WTC11 (cell line): Measurements from ENCODE around the gene ATP1A4. TPM values are rescaled to one million over a fixed set of nuclear protein-coding genes. Genes with fewer than 3 reads are reported as not detected.

ENCODE experiments used
- ATAC-seq: fragments of 200-7000 bp; cut with Tn5 transposase; 2 replicates; pipeline ENCODE4 v1.10.0; 2021; ENCODE audit warnings: mild to moderate bottlenecking, moderate library complexity
- CTCF ChIA-PET: fragments of 300-600 bp; sonication (Branson Sonifier 250); formaldehyde crosslinking; loops from one replicate; lab custom pipeline; 2021; ENCODE audit warnings: antibody characterized with exemption; lab: Charles Lee
- POLR2A ChIA-PET: fragments of 350-600 bp; sonication (Branson Sonifier 250); formaldehyde crosslinking; loops from one replicate; lab custom pipeline; 2021; ENCODE audit warnings: antibody characterized with exemption; lab: Charles Lee
- DNase-seq: peaks from one replicate; pipeline ENCODE4 v3.0.0; 2021; ENCODE audit warnings: low spot score
- H3K27ac Mint-ChIP-seq: 2 replicates; pipeline ENCODE4 v1.8.0; 2021; ENCODE audit warnings: mixed read lengths
- H3K27me3 Mint-ChIP-seq: 2 replicates; pipeline ENCODE4 v1.8.0; 2021; ENCODE audit warnings: low read depth, mild to moderate bottlenecking, moderate library complexity, mixed read lengths
- H3K36me3 Mint-ChIP-seq: 2 replicates; pipeline ENCODE4 v1.8.0; 2021; ENCODE audit warnings: mixed read lengths
- H3K4me1 Mint-ChIP-seq: 2 replicates; pipeline ENCODE4 v1.8.0; 2022; ENCODE audit warnings: mixed read lengths
- H3K4me3 Mint-ChIP-seq: 2 replicates; pipeline ENCODE4 v1.8.0; 2021; ENCODE audit warnings: mild to moderate bottlenecking, moderate library complexity, mixed read lengths
- H3K9me3 Mint-ChIP-seq: 2 replicates; pipeline ENCODE4 v1.8.0; 2021; ENCODE audit warnings: mixed read lengths
- CREM ChIP-seq: sonication (generic); formaldehyde crosslinking; IDR thresholded peaks from 2 replicates; pipeline ENCODE4 v1.8.1; 2022; ENCODE audit warnings: mild to moderate bottlenecking, missing genetic modification reagents, moderate library complexity
- ERG ChIP-seq: fragments of 250-450 bp; sonication (Bioruptor Pico); IDR thresholded peaks from 2 replicates; pipeline ENCODE4 v1.8.0; 2021; ENCODE audit warnings: mild to moderate bottlenecking
- FOXJ3 ChIP-seq: sonication (generic); formaldehyde crosslinking; IDR thresholded peaks from 2 replicates; pipeline ENCODE4 v1.9.0; 2021; ENCODE audit warnings: missing genetic modification reagents, mild to moderate bottlenecking, borderline replicate concordance
- GABPB1 ChIP-seq: sonication (generic); formaldehyde crosslinking; IDR thresholded peaks from 2 replicates; pipeline ENCODE4 v1.8.1; 2023; ENCODE audit warnings: mild to moderate bottlenecking, missing genetic modification reagents
- GTF2I ChIP-seq: fragments of 250-450 bp; sonication (Bioruptor Pico); conservative IDR thresholded peaks from 2 replicates; pipeline ENCODE4 v1.4.0; 2021; ENCODE audit warnings: mild to moderate bottlenecking
- IRF1 ChIP-seq: sonication (generic); formaldehyde crosslinking; IDR thresholded peaks from 2 replicates; pipeline ENCODE4 v1.8.0; 2023; ENCODE audit warnings: missing genetic modification reagents
- NFE2L1 ChIP-seq: sonication (generic); formaldehyde crosslinking; IDR thresholded peaks from 2 replicates; pipeline ENCODE4 v1.8.1; 2023; ENCODE audit warnings: missing genetic modification reagents
- NR1H2 ChIP-seq: sonication (generic); formaldehyde crosslinking; IDR thresholded peaks from 2 replicates; pipeline ENCODE4 v1.9.0; 2021; ENCODE audit warnings: mild to moderate bottlenecking, moderate library complexity, missing genetic modification reagents
- SMAD3 ChIP-seq: sonication (generic); formaldehyde crosslinking; IDR thresholded peaks from 2 replicates; pipeline ENCODE4 v1.8.0; 2022; ENCODE audit warnings: missing genetic modification reagents, mild to moderate bottlenecking, borderline replicate concordance
- TEAD4 ChIP-seq: sonication (generic); formaldehyde crosslinking; IDR thresholded peaks from 2 replicates; pipeline ENCODE4 v1.8.0; 2022; ENCODE audit warnings: mild to moderate bottlenecking, missing genetic modification reagents
- ZNF219 ChIP-seq: sonication (generic); formaldehyde crosslinking; IDR thresholded peaks from 2 replicates; pipeline ENCODE4 v1.8.0; 2023; ENCODE audit warnings: missing genetic modification reagents, mild to moderate bottlenecking, borderline replicate concordance
- ZNF263 ChIP-seq: sonication (generic); formaldehyde crosslinking; IDR thresholded peaks from 2 replicates; pipeline ENCODE4 v1.8.1; 2022; ENCODE audit warnings: low read depth, mild to moderate bottlenecking, moderate library complexity, missing genetic modification reagents
- ZNF416 ChIP-seq: fragments of 250-450 bp; sonication (Bioruptor Pico); IDR thresholded peaks from 2 replicates; pipeline ENCODE4 v1.9.0; 2021; ENCODE audit warnings: mild to moderate bottlenecking, inconsistent platforms
- ZNF671 ChIP-seq: fragments of 250-450 bp; sonication (Bioruptor Pico); IDR thresholded peaks from 2 replicates; pipeline ENCODE4 v1.8.0; 2021; ENCODE audit warnings: mild to moderate bottlenecking
- total RNA-seq: library from RNA; stranded (reverse); gene quantifications from 3 replicates; pipeline ENCODE4 v1.2.3, GENCODE V29; 2021
- TF ChIP-seq, protein P1 (sequence below): fragments of 250-450 bp; sonication (Bioruptor Pico); IDR thresholded peaks from 2 replicates; pipeline ENCODE4 v1.9.0; 2021; ENCODE audit warnings: mild to moderate bottlenecking
- TF ChIP-seq, protein P2 (sequence below): sonication (generic); formaldehyde crosslinking; IDR thresholded peaks from 2 replicates; pipeline ENCODE4 v1.8.1; 2022; ENCODE audit warnings: mild to moderate bottlenecking, missing genetic modification reagents, moderate library complexity, borderline replicate concordance
- TF ChIP-seq, protein P3 (sequence below): fragments of 250-450 bp; sonication (Bioruptor Pico); IDR thresholded peaks from 2 replicates; pipeline ENCODE4 v1.9.0; 2021; ENCODE audit warnings: moderate library complexity, mild to moderate bottlenecking, inconsistent platforms, borderline replicate concordance
- TF ChIP-seq, protein P4 (sequence below): fragments of 250-450 bp; sonication (Bioruptor Pico); conservative IDR thresholded peaks from 2 replicates; pipeline ENCODE4 v1.9.0; 2021; ENCODE audit warnings: mild to moderate bottlenecking

The ATP1A4 gene
- total RNA-seq, 1 experiment from 2014 or later: 0.37 TPM

DNA sequence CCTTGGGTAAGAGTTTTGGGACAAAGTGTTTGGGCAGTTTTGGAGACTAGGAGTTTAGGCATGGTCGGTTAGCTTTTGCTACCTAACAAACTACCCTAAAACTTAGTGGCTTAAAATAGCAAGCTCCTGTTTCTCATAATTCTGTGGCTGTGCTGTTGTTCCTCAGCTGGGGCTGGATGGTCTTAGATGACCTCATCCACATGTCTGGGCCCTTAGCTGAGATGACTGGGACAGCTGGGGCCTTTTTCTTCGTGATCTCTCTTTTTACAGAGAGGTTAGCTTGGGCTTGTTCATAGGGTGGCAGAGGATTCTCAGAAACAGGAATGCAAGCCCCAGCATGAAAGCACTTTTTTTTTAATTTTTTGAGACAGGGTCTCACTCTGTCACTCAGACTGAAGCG is 6.6 kb downstream of the ATP1A4 start:
- Mint-ChIP-seq H3K4me3 (no peak overlapping the region), H3K27ac (no peak overlapping the region), H3K27me3 (no peaks in the 10 kb centered on the region), H3K4me1 (peaks cover 8% of the 10 kb centered on the region), H3K36me3 (no peaks in the 10 kb centered on the region), H3K9me3 (no peaks in the 10 kb centered on the region)
- TF ChIP-seq TEAD4: no peak
- TF ChIP-seq, protein P1, sequence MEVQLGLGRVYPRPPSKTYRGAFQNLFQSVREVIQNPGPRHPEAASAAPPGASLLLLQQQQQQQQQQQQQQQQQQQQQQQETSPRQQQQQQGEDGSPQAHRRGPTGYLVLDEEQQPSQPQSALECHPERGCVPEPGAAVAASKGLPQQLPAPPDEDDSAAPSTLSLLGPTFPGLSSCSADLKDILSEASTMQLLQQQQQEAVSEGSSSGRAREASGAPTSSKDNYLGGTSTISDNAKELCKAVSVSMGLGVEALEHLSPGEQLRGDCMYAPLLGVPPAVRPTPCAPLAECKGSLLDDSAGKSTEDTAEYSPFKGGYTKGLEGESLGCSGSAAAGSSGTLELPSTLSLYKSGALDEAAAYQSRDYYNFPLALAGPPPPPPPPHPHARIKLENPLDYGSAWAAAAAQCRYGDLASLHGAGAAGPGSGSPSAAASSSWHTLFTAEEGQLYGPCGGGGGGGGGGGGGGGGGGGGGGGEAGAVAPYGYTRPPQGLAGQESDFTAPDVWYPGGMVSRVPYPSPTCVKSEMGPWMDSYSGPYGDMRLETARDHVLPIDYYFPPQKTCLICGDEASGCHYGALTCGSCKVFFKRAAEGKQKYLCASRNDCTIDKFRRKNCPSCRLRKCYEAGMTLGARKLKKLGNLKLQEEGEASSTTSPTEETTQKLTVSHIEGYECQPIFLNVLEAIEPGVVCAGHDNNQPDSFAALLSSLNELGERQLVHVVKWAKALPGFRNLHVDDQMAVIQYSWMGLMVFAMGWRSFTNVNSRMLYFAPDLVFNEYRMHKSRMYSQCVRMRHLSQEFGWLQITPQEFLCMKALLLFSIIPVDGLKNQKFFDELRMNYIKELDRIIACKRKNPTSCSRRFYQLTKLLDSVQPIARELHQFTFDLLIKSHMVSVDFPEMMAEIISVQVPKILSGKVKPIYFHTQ (CRISPR knock-in tag): no peak
- TF ChIP-seq, protein P2, sequence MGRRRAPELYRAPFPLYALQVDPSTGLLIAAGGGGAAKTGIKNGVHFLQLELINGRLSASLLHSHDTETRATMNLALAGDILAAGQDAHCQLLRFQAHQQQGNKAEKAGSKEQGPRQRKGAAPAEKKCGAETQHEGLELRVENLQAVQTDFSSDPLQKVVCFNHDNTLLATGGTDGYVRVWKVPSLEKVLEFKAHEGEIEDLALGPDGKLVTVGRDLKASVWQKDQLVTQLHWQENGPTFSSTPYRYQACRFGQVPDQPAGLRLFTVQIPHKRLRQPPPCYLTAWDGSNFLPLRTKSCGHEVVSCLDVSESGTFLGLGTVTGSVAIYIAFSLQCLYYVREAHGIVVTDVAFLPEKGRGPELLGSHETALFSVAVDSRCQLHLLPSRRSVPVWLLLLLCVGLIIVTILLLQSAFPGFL (CRISPR knock-in tag): no peak
- TF ChIP-seq ZNF416 (CRISPR knock-in tag): no peak
- no peak for TF ChIP-seq ZNF263 (CRISPR knock-in tag)
- no peak for TF ChIP-seq NFE2L1
- TF ChIP-seq IRF1 (CRISPR knock-in tag): no peak
- TF ChIP-seq ZNF671: no peak
- TF ChIP-seq GABPB1 (CRISPR knock-in tag): no peak
- ATAC-seq (no peak), DNase-seq (no peak)
- POLR2A ChIA-PET: no interaction called here
- CTCF ChIA-PET: interaction anchor here (1.2 to 1.6 kb wide), 2 partner anchors 9 to 35 kb away, joined by 5 to 6 read pairs; no protein-coding TSS in a partner anchor

DNA sequence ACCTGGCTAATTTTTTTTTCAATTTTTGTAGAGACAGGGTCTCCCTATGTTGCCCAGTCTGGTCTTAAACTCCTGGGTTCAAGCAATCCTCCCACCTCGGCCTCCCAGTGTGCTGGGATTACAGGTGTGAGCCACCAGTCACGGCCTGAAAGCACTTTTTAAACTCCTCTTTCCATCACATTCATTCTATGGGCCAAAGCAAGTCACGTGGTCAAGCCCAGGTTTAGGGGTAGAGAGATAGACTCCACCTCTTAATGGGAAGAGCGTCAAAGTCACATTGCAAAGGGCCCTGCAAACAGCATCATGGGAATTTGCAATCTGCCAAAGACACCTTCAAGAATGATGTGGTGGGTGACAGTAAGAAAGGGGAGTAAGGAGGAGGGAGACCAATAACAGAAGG is 7.1 kb downstream of the ATP1A4 start:
- ChIA-PET CTCF (interaction anchor here (1.2 to 2.0 kb wide), 4 partner anchors 9 to 93 kb away, joined by 5 to 11 read pairs (median 6); no protein-coding TSS in a partner anchor), POLR2A (no interaction called here)
- Mint-ChIP-seq H3K4me1 (peaks cover 8% of the 10 kb centered on the region), H3K27ac (no peak overlapping the region), H3K4me3 (no peak overlapping the region), H3K9me3 (no peaks in the 10 kb centered on the region), H3K27me3 (no peaks in the 10 kb centered on the region), H3K36me3 (no peaks in the 10 kb centered on the region)
- TF ChIP-seq SMAD3 (CRISPR knock-in tag) (no peak), CREM (CRISPR knock-in tag) (no peak), ZNF219 (CRISPR knock-in tag) (no peak), ERG (CRISPR knock-in tag) (no peak), NFE2L1 (no peak), GTF2I (CRISPR knock-in tag) (no peak), FOXJ3 (no peak), NR1H2 (no peak), ZNF263 (CRISPR knock-in tag) (no peak)
- TF ChIP-seq, protein P3, sequence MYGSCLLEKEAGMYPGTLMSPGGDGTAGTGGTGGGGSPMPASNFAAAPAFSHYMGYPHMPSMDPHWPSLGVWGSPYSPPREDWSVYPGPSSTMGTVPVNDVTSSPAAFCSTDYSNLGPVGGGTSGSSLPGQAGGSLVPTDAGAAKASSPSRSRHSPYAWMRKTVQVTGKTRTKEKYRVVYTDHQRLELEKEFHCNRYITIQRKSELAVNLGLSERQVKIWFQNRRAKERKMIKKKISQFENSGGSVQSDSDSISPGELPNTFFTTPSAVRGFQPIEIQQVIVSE: no peak
- TF ChIP-seq, protein P1 (CRISPR knock-in tag): no peak
- TF ChIP-seq, protein P4, sequence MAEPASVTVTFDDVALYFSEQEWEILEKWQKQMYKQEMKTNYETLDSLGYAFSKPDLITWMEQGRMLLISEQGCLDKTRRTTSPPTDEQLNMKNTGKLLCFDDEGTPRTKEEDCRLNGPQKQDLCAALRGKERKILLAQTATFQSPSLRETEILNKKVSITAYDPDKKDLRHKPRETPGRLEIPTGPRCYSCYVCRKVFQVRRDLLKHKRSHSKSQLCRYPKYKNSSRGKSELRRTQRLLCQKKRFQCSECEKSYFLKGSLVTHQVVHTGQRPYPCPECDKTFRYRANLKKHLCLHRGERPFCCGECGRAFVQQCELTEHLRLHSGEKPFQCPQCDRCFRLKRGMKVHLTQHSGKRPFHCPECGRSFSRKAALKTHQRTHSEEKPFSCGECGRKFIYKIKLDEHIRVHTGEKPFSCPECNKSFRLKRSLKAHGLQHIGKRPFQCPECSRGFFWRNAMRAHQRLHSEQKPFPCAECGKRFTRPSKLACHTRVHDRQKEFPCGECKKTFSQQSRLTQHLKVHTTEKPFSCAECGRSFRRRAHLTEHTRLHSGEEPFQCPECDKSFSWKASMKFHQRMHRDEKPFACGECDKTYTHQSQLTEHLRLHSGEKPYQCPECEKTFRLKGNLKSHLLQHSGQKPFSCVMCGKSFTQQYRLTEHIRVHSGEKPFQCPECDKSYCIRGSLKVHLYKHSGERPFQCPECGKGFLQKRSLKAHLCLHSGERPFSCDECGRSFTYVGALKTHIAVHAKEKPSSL (CRISPR knock-in tag): no peak
- ATAC-seq (no peak), DNase-seq (no peak)
